Activated naive CD4-positive, alpha-beta T cell treated with anti-CD3 and anti-CD28 coated beads, Interleukin-2, amount 50 U/mL, for 72 hours (primary cell): Measurements from ENCODE around the gene CAPN14. TPM values are rescaled to one million over a fixed set of nuclear protein-coding genes. Genes with fewer than 3 reads are reported as not detected.

Experiments used
- ATAC-seq, 2 donors: fragments of 150-1000 bp; cut with Tn5 transposase; 2 replicates each; pipeline ENCODE4 v1.10.0; 2021; ENCODE audit warnings: mild to moderate bottlenecking in 2 of 2, moderate library complexity in 2 of 2
- DNase-seq, 2 donors: peaks; one replicate each; pipeline ENCODE4 v3.0.0; 2021 to 2022; ENCODE audit warnings: low spot score in 2 of 2
- H3K27ac Mint-ChIP-seq, 2 donors: one replicate each; pipeline ENCODE4 v1.8.0; 2022; ENCODE audit warnings: mild to moderate bottlenecking in 2 of 2, mixed read lengths in 2 of 2
- H3K36me3 Mint-ChIP-seq, 2 donors: one replicate each; pipeline ENCODE4 v1.8.0; 2022; ENCODE audit warnings: mixed read lengths in 2 of 2
- H3K9me3 Mint-ChIP-seq, 2 donors: one replicate each; pipeline ENCODE4 v1.8.0; 2022; ENCODE audit warnings: mixed read lengths in 2 of 2
- total RNA-seq, 2 donors: library from RNA; stranded (reverse); gene quantifications; one replicate each; pipeline ENCODE4 v1.2.3, GENCODE V29; 2022

The CAPN14 gene
- total RNA-seq, 2 donors from 2014 or later, result 1.0 to 1.2 TPM

GRCh38 chr2:31213601-31214443, 3.5 kb downstream of the CAPN14 start:
- H3K9me3 Mint-ChIP-seq, result no peaks in the 10 kb centered on the region
- no peak overlapping the region for H3K27ac Mint-ChIP-seq
- no peak for DNase-seq
- no peak for ATAC-seq
- no peaks in the 10 kb centered on the region for H3K36me3 Mint-ChIP-seq

GRCh38 chr2:31212659-31213600, 4.4 kb downstream of the CAPN14 start:
- ATAC-seq (no peak), DNase-seq (no peak)
- no peaks in the 10 kb centered on the region for H3K36me3 Mint-ChIP-seq

GRCh38 chr2:31208240-31208639, 9.1 kb downstream of the CAPN14 start:
- peak overlapping the region in 1 of 2 donors; percentile 44 for H3K27ac Mint-ChIP-seq
- H3K9me3 Mint-ChIP-seq, result no peaks in the 10 kb centered on the region
- H3K36me3 Mint-ChIP-seq, result no peaks in the 10 kb centered on the region
- ATAC-seq (no peak), DNase-seq (no peak)

More at GRCh38 chr2:31212659-31213600, 4.4 kb downstream of the CAPN14 start:
- no peaks in the 10 kb centered on the region for H3K9me3 Mint-ChIP-seq
- H3K27ac Mint-ChIP-seq, result no peak overlapping the region

- no peak for DNase-seq
- H3K36me3 Mint-ChIP-seq, result no peaks in the 10 kb centered on the region
- no peak for ATAC-seq
- H3K9me3 Mint-ChIP-seq, result no peaks in the 10 kb centered on the region
- no peak overlapping the region for H3K27ac Mint-ChIP-seq
These were observed 9.5 kb downstream of the CAPN14 start for GRCh38 chr2:31207790-31208189.

- Mint-ChIP-seq H3K27ac (no peak overlapping the region), H3K9me3 (no peaks in the 10 kb centered on the region), H3K36me3 (no peaks in the 10 kb centered on the region)
- no peak for ATAC-seq
- DNase-seq, result no peak
These were observed 11.7 kb downstream of the CAPN14 start for GRCh38 chr2:31205613-31206012.

- Mint-ChIP-seq H3K9me3 (no peaks in the 10 kb centered on the region), H3K36me3 (no peaks in the 10 kb centered on the region), H3K27ac (no peak overlapping the region)
- DNase-seq (no peak), ATAC-seq (no peak)
These were observed 12.1 kb downstream of the CAPN14 start for GRCh38 chr2:31205186-31205585.

- DNase-seq (no peak), ATAC-seq (no peak)
- Mint-ChIP-seq H3K9me3 (no peaks in the 10 kb centered on the region), H3K36me3 (no peaks in the 10 kb centered on the region), H3K27ac (no peak overlapping the region)
These were observed 12.5 kb downstream of the CAPN14 start for GRCh38 chr2:31204783-31205182.

- Mint-ChIP-seq H3K36me3 (no peaks in the 10 kb centered on the region), H3K9me3 (peaks cover 0 to 2% of the 10 kb centered on the region in 2 donors), H3K27ac (no peak overlapping the region)
- DNase-seq (no peak), ATAC-seq (no peak)
These were observed 13.4 kb downstream of the CAPN14 start for GRCh38 chr2:31203916-31204315.

GRCh38 chr2:31202833-31203232, 14.5 kb downstream of the CAPN14 start:
- H3K9me3 Mint-ChIP-seq, result peaks cover 0 to 4% of the 10 kb centered on the region in 2 donors
- no peaks in the 10 kb centered on the region for H3K36me3 Mint-ChIP-seq
- DNase-seq (no peak), ATAC-seq (no peak)
- H3K27ac Mint-ChIP-seq, result no peak overlapping the region

GRCh38 chr2:31202041-31202440, 15.3 kb downstream of the CAPN14 start:
- ATAC-seq (no peak), DNase-seq (no peak)
- H3K9me3 Mint-ChIP-seq, result peaks cover 0 to 4% of the 10 kb centered on the region in 2 donors
- H3K36me3 Mint-ChIP-seq, result no peaks in the 10 kb centered on the region
- no peak overlapping the region for H3K27ac Mint-ChIP-seq

- peaks cover 0 to 4% of the 10 kb centered on the region in 2 donors for H3K9me3 Mint-ChIP-seq
- no peak overlapping the region for H3K27ac Mint-ChIP-seq
- DNase-seq, result no peak
- ATAC-seq, result no peak
- no peaks in the 10 kb centered on the region for H3K36me3 Mint-ChIP-seq
These were observed 16.3 kb downstream of the CAPN14 start for GRCh38 chr2:31200972-31201371.

GRCh38 chr2:31199206-31199605, 18.1 kb downstream of the CAPN14 start:
- no peak for DNase-seq
- ATAC-seq, result no peak
- Mint-ChIP-seq H3K27ac (no peak overlapping the region), H3K36me3 (no peaks in the 10 kb centered on the region), H3K9me3 (peaks cover 0 to 4% of the 10 kb centered on the region in 2 donors)

- DNase-seq (no peak), ATAC-seq (no peak)
- Mint-ChIP-seq H3K27ac (no peak overlapping the region), H3K36me3 (no peaks in the 10 kb centered on the region), H3K9me3 (peaks cover 0 to 4% of the 10 kb centered on the region in 2 donors)
These were observed 19.6 kb downstream of the CAPN14 start for GRCh38 chr2:31197669-31198068.

GRCh38 chr2:31197166-31197565, 20.1 kb downstream of the CAPN14 start:
- ATAC-seq (no peak), DNase-seq (no peak)
- H3K9me3 Mint-ChIP-seq, result peaks cover 0 to 4% of the 10 kb centered on the region in 2 donors
- H3K36me3 Mint-ChIP-seq, result no peaks in the 10 kb centered on the region
- H3K27ac Mint-ChIP-seq, result no peak overlapping the region

- no peaks in the 10 kb centered on the region for H3K36me3 Mint-ChIP-seq
- no peak overlapping the region for H3K27ac Mint-ChIP-seq
- ATAC-seq (no peak), DNase-seq (no peak)
- H3K9me3 Mint-ChIP-seq, result peaks cover 0 to 4% of the 10 kb centered on the region in 2 donors
These were observed 20.7 kb downstream of the CAPN14 start for GRCh38 chr2:31196622-31197021.

GRCh38 chr2:31193806-31194205, 23.5 kb downstream of the CAPN14 start:
- Mint-ChIP-seq H3K9me3 (peaks cover 0 to 1% of the 10 kb centered on the region in 2 donors), H3K27ac (no peak overlapping the region), H3K36me3 (no peaks in the 10 kb centered on the region)
- DNase-seq, result no peak
- ATAC-seq, result no peak

GRCh38 chr2:31192851-31193392, 24.4 kb downstream of the CAPN14 start:
- no peak for DNase-seq
- ATAC-seq, result no peak
- Mint-ChIP-seq H3K9me3 (no peaks in the 10 kb centered on the region), H3K27ac (no peak overlapping the region), H3K36me3 (no peaks in the 10 kb centered on the region)
